GM12864 (cell line): Measurements from ENCODE around the gene TAF1B.

Source experiments
- DNase-seq: peaks from one replicate; pipeline ENCODE4 v3.0.0-alpha.2; 2011; ENCODE audit warnings: low read depth
- H3K4me3 ChIP-seq: 2 replicates; pipeline ENCODE4 v1.5.1; 2011; ENCODE audit warnings: mild to moderate bottlenecking, low read depth, low read length, control low read depth
- CTCF ChIP-seq: IDR thresholded peaks from 2 replicates; pipeline ENCODE4 v1.5.1; 2011; ENCODE audit warnings: low read depth, mild to moderate bottlenecking, moderate library complexity, low read length, control low read depth, inconsistent platforms; ENCODE audit errors: missing control alignments

TAF1B gene

DNA sequence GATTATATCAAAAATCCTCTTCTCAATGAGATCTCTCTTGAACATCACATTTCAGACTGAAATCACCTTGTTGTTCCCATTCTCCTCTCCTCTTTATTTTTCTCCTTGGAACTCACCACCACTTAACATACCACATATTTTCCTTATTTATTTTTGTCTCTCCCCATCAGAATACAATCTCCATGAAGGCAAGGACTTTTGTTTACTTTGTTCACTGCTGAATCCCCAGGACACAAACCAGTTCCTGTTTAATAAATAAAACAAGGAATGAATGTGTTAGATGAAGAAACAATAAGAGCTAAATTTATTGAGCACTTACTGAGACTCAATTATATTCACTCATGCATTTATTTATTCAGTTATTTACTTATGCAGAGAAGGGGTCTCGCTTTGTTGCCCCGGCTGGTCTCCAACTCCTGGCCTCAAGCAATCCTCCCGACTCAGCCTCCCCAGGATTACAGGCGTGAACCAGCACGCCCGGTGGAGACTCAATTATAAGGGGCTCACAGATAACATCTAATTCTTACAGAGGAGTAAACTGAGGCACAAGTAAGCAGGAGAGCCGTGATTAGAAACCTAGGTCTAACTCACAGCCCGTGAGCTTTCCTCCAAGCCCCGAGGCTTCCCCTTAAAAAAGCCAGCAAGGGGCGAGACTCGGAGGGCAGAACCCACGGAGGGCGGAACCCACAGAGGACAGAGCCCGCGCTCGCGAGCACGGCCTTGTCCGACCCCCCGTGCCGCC, 616 bp upstream of the TAF1B start:
- no peak for DNase-seq
- no peak for TF ChIP-seq CTCF
- peak overlapping the region; percentile 63 for H3K4me3 ChIP-seq

DNA sequence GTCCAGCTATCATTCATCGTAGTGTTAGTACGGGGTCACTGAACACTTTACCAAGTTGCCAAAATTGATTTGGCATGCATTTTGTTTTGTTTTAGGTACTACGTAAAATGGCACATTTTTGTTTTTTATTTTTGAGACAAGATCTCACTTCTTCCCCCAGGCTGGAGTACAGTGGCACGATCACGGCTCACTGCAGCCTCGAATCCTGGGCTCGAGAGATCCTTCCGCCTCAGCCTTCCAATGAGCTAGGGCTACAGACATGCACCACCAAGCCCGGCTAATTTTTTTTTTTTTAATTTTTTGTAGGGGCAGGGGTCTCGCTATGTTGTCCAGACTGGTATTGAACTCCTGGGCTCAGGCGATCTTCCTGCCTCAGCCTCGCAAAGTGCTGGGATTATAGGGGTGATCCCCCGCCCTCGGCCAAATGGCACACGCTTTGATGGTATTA, 786 bp downstream of the TAF1B start:
- peak overlapping the region; percentile 63 for H3K4me3 ChIP-seq
- TF ChIP-seq CTCF: no peak
- DNase-seq: peak; percentile 5

DNA sequence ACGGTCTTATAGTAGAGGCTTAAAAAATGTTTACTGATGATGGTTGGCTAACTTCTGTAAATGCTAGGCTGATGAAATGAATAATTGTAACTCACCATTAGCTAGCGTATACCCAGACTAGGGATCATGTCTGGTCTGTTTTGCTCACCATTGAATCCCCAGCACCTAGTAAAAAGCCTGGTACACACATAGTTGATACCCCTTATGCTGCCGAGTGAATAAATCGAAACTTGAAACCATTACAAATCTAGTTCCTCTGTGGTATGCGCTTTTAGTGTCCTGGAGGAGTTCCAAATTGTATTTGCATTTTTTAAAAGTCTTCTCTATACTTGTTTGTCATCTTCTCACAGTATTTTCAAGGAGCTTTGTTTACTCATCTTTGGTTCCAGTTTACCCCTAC, 1.3 kb downstream of the TAF1B start:
- no peak for TF ChIP-seq CTCF
- peak; percentile 61 for DNase-seq
- peak overlapping the region; percentile 63 for H3K4me3 ChIP-seq

DNA sequence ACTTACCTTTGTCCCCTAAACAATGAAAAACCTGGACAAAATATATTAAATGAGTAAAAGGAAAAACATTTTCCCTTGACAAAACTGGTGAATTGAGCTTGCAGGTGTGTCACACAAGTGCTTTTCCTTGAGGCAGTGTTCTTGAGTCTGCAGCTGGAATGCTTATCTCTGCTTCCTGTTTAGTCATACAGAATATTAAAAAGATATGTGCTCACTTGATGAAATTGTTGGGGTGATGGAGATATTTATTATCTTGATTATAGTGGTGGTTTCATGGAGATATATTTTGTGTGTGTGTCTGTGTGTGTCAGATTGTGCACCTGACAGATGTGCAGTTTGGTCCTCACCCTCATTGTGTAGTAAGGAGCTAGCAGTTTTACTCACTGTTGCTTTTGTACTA, 3.3 kb downstream of the TAF1B start:
- no peak overlapping the region for H3K4me3 ChIP-seq
- TF ChIP-seq CTCF: no peak
- DNase-seq: no peak

GRCh38 chr2:9847140-9847539, 3.9 kb downstream of the TAF1B start:
- H3K4me3 ChIP-seq: no peak overlapping the region
- no peak for DNase-seq
- no peak for TF ChIP-seq CTCF

GRCh38 chr2:9852881-9853280, 9.6 kb downstream of the TAF1B start:
- no peak for TF ChIP-seq CTCF
- DNase-seq: no peak
- no peak overlapping the region for H3K4me3 ChIP-seq
